AG09309 (cell line): Measurements from ENCODE around the gene SH3TC1.

Experiments
- DNase-seq: peaks from one replicate; pipeline ENCODE4 v3.0.0-alpha.2; 2010; ENCODE audit warnings: low read depth
- H3K4me3 ChIP-seq: 2 replicates; pipeline ENCODE4 v1.5.1; 2011; ENCODE audit warnings: mild to moderate bottlenecking, low read depth, low read length, moderate library complexity; ENCODE audit not compliant: control insufficient read depth
- CTCF ChIP-seq: IDR thresholded peaks from 2 replicates; pipeline ENCODE4 v1.5.1; 2011; ENCODE audit warnings: mild to moderate bottlenecking, low read depth, low read length, inconsistent platforms; ENCODE audit not compliant: insufficient read depth, control insufficient read depth; ENCODE audit errors: missing control alignments

SH3TC1 gene

GRCh38 chr4:8285143-8285975 is 86.3 kb downstream of the SH3TC1 start:
- no peak overlapping the region for H3K4me3 ChIP-seq
- no peak for TF ChIP-seq CTCF
- no peak for DNase-seq

- TF ChIP-seq CTCF, result no peak
- no peak for DNase-seq
- H3K4me3 ChIP-seq, result no peak overlapping the region
Observed at GRCh38 chr4:8285976-8286718, 87.1 kb downstream of the SH3TC1 start.

DNA sequence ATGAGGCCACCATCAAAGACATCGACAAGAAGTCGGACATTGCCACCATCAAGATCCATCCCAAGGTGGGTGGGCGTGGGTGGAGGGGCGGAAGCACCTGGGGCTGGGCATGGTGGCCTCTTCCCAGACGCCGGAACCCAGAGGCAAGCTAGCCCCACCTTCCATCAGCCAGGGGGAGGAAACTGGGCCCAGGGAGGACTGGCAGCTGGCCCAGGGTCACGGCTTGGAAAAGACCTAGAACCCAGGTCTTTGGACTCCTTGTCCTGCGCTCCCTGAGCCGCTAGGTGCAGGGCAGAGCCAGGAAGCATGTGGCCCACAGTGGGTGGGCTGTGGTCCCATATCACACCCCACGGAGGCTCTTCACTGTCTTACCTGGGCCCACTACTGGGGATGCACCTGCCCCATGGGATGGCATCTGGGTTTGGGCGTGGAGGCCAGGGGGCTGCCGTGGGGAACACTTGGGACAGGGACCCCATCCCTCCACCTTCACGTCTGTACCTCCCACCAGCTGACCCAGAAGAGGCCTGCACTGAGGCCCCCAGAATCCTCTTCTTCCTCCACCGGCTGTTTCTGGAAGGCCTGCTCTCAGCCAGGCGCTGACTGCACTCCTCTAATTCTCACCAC is 87.7 kb downstream of the SH3TC1 start:
- TF ChIP-seq CTCF, result no peak
- no peak for DNase-seq
- H3K4me3 ChIP-seq, result no peak overlapping the region

DNA sequence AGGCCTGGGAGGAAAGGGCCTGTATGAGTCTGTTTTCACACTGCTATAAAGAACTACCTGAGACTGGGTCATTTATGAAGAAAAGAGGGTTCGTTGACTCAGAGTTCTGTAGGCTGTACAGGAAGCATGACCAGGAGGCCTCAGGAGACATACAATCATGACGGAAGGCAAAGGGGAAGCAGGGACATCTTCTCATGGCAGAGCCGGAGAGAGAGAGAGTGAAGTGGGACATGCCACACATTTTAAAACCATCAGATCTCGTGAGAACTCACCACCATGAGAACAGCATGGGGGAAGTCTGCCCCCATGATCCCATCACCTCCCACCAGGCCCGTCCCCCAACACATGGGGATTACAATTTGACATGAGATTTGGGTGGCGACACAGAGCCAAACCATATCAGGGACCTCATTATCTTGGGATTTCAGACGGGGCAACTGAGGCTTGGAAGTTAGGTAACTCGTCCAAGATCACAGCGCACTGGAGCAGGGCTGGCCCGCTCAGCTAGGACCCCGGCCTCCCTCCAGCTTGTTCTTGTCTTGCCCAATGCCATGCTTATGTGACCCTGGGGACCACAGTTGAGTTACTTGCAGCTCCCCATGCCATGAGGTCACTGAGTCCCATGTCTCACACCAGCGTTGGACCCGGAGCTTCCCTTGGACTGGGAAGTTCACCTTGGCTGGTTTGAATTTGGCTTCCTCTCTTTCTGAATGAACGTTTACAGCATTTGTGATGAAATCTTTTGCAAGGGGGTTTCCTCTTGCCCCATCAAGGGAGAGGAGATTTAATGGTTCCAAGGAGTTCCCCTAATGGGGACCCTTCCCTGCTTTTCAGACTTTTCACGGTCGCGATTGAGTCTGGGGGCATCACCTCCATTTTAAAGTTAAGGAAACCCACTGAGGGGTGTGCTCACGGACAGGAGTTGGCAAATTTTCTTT is 88.5 kb downstream of the SH3TC1 start:
- DNase-seq, result no peak
- no peak overlapping the region for H3K4me3 ChIP-seq
- TF ChIP-seq CTCF, result no peak

DNA sequence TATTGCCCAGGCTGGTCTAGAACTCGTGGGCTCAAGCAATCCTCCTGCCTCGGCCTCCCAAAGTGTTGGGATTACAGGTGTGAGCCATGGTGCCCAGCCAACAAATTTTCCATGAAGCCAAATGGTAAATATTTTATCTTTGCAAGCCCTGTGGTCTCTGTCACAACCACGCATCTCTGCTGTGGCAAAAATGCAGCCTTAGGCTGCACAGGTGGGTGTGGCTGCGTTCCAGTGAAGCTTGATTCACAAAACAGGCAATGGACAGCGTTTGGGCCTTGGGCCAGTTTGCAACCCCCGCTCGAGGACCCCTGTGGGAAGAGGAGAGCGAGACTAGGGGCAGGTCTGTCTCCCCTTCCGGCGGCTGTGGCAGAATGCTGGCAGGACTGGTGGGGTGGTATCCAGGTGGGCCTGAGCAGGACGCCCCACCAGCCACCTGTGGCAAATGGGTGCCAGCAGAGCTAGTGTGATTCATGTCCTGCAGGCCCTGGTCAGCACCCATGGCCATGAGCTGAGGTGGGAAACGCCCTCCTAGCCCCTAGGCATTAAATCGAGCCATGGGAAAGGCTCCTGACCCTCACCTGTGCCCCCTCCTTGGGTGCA is 90.2 kb downstream of the SH3TC1 start:
- no peak for TF ChIP-seq CTCF
- H3K4me3 ChIP-seq, result no peak overlapping the region
- DNase-seq, result no peak
